Thoracic aorta (tissue), 2 donors: ENCODE data around the gene PTPRN2. TPM values are rescaled to one million over a fixed set of nuclear protein-coding genes. Genes with fewer than 3 reads are reported as not detected.

ENCODE experiments used
- ATAC-seq: fragments of 150-250 bp; one replicate; pipeline ENCODE4 v1.8.0; 2017; ENCODE audit warnings: low read depth; ENCODE audit not compliant: insufficient number of reproducible peaks, low FRiP score
- DNase-seq: peaks from one replicate; pipeline ENCODE4 v3.0.0-alpha.2; 2020; ENCODE audit warnings: low spot score
- H3K27ac ChIP-seq, 2 donors: fragments of 200-600 bp; sonication (generic); 1 replicate in 1 of 2; 2 replicates in 1 of 2; pipeline ENCODE4 v1.5.1; 2016; ENCODE audit warnings: mild to moderate bottlenecking in 2 of 2, moderate library complexity in 2 of 2
- H3K27me3 ChIP-seq: fragments of 200-600 bp; sonication (generic); replicated peaks from 2 replicates; pipeline ENCODE4 v1.6.0; 2016; ENCODE audit warnings: mild to moderate bottlenecking; ENCODE audit not compliant: insufficient read depth
- H3K36me3 ChIP-seq: fragments of 200-600 bp; sonication (generic); one replicate; pipeline ENCODE4 v1.5.1; 2016
- H3K4me1 ChIP-seq, 2 donors: fragments of 200-600 bp; sonication (generic); 1 replicate in 1 of 2; 2 replicates in 1 of 2; pipeline versions ENCODE4 v1.5.1 to v1.6.0; 2016; ENCODE audit warnings: low read depth in 2 of 2, mild to moderate bottlenecking in 1 of 2; ENCODE audit not compliant: control insufficient read depth in 1 of 2
- H3K4me3 ChIP-seq: fragments of 200-600 bp; sonication (generic); 2 replicates; pipeline ENCODE4 v1.5.1; 2016; ENCODE audit warnings: mild to moderate bottlenecking
- H3K9me3 ChIP-seq: fragments of 200-600 bp; sonication (generic); 2 replicates; pipeline ENCODE4 v1.5.1; 2016
- CTCF ChIP-seq: fragments of 200-600 bp; sonication (generic); IDR thresholded peaks from one replicate; pipeline ENCODE4 v1.5.1; 2019; ENCODE audit warnings: antibody characterized with exemption
- total RNA-seq, 2 donors: library from RNA; depleted of rRNA; stranded (reverse); fragments of >200 nt; gene quantifications; one replicate each; pipeline versions ENCODE4 v1.1.0 to v1.2.3, GENCODE V29; 2016

Gene PTPRN2
- total RNA-seq, 2 donors from 2014 or later: 2.2 to 3.1 TPM

GRCh38 chr7:158060216-158060615 lies 527.4 kb downstream of the PTPRN2 start:
- Histone ChIP-seq H3K27me3 (no peaks in the 10 kb centered on the region), H3K27ac (no peak overlapping the region), H3K4me3 (no peak overlapping the region), H3K36me3 (no peaks in the 10 kb centered on the region), H3K9me3 (no peaks in the 10 kb centered on the region), H3K4me1 (no peaks in the 10 kb centered on the region)
- no peak for TF ChIP-seq CTCF
- ATAC-seq (no peak), DNase-seq (no peak)

- TF ChIP-seq CTCF: no peak
- no peak overlapping the region for H3K27ac ChIP-seq
- ATAC-seq: no peak
- DNase-seq: no peak
- no peaks in the 10 kb centered on the region for H3K27me3 ChIP-seq
- H3K9me3 ChIP-seq: no peaks in the 10 kb centered on the region
- no peaks in the 10 kb centered on the region for H3K4me1 ChIP-seq
- no peaks in the 10 kb centered on the region for H3K36me3 ChIP-seq
- H3K4me3 ChIP-seq: no peak overlapping the region
These were observed 530.2 kb downstream of the PTPRN2 start for GRCh38 chr7:158057446-158057845.

GRCh38 chr7:158056761-158057160 lies 530.9 kb downstream of the PTPRN2 start:
- H3K4me1 ChIP-seq: no peaks in the 10 kb centered on the region
- H3K27ac ChIP-seq: no peak overlapping the region
- H3K9me3 ChIP-seq: no peaks in the 10 kb centered on the region
- no peak for DNase-seq
- no peak overlapping the region for H3K4me3 ChIP-seq
- ATAC-seq: no peak
- H3K27me3 ChIP-seq: no peaks in the 10 kb centered on the region
- TF ChIP-seq CTCF: no peak
- no peaks in the 10 kb centered on the region for H3K36me3 ChIP-seq

- no peaks in the 10 kb centered on the region for H3K36me3 ChIP-seq
- H3K27ac ChIP-seq: no peak overlapping the region
- no peaks in the 10 kb centered on the region for H3K27me3 ChIP-seq
- no peaks in the 10 kb centered on the region for H3K9me3 ChIP-seq
- DNase-seq (no peak), ATAC-seq (no peak)
- TF ChIP-seq CTCF: no peak
- H3K4me1 ChIP-seq: no peaks in the 10 kb centered on the region
- H3K4me3 ChIP-seq: no peak overlapping the region
These were observed 531.7 kb downstream of the PTPRN2 start for GRCh38 chr7:158055726-158056510.

GRCh38 chr7:158054611-158055010 lies 533.0 kb downstream of the PTPRN2 start:
- Histone ChIP-seq H3K4me3 (no peak overlapping the region), H3K4me1 (no peaks in the 10 kb centered on the region), H3K36me3 (no peaks in the 10 kb centered on the region), H3K9me3 (no peaks in the 10 kb centered on the region), H3K27ac (no peak overlapping the region), H3K27me3 (no peaks in the 10 kb centered on the region)
- DNase-seq (no peak), ATAC-seq (no peak)
- TF ChIP-seq CTCF: no peak
